Jurkat, Clone E6-1 (cell line): ENCODE results near the gene KRT6C.
"Not testable (repeated sequence)": the region's sequence is repeated elsewhere in the genome, so short reads cannot be mapped to it uniquely, and the experiment has no call there.

Source experiments
- DNase-seq: peaks from one replicate; pipeline ENCODE4 v3.0.0-alpha.2; 2011; ENCODE audit warnings: low read depth, low spot score
- H3K4me3 ChIP-seq: 2 replicates; pipeline ENCODE4 v1.5.1; 2011; ENCODE audit warnings: mild to moderate bottlenecking, low read length, control low read depth, moderate library complexity

KRT6C gene

GRCh38 chr12:52477651-52478050 is 4.0 kb upstream of the KRT6C start:
- no peak overlapping the region for H3K4me3 ChIP-seq
- no peak for DNase-seq

- no peak for DNase-seq
- H3K4me3 ChIP-seq: no peak overlapping the region
Measured at GRCh38 chr12:52474212-52474611, 607 bp upstream of the KRT6C start.

DNA sequence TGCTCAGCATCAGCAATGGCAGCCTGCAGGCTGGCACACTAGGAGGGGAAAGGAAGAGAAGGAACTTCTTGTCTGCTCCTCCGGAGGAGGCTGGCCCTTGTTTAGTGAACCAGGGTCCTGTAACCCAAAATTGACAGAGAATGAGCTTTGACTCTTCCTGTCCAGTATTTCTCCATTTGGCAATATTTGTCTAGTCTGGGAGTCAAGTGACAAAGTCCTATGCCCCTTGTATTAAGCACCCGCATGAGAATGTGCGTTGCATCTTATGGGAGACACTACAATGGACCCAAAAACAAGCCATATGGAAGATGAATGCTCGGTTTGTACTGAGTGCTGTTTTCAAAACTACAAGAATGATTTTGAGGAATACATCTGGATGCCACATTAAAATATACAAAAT is 3.8 kb downstream of the KRT6C start:
- no peak overlapping the region for H3K4me3 ChIP-seq
- DNase-seq: no peak

DNA sequence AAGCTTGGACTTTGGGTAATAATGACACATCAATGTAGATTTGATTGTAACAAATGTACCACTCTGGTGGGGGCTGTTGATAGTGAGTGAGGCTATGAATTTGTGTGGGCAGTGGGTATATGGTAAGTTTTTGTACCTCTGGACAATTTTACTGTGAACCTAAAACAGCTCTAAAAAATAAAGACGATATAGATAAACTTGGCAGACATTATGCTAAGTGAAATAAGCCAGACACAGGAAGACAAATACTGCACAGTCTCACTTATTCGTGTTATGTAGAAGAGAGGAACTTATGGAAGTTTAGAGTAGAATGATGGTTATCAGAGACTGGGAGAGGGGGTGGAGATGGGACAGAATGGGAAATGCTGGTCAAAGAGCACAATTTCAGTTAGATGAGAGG is 8.7 kb downstream of the KRT6C start:
- no peak overlapping the region for H3K4me3 ChIP-seq
- DNase-seq: no peak

DNA sequence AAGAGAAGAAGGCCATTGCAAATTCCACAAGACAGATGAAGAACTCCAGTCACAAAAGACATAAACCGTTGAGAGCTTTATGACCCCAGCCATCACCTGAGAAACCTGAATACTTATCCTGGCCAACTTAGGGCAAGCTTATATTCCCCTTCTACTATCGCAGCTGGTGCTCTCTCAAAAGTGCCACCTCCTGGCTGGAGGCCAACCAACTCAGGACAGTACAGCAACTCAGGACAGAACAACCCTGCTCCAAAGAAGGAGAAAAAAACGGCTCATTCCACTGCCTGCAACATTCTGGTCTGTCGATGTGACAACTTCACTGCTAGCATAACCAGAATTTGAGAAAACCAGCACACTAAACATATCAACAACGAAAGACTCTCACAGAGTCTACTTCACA is 11.9 kb downstream of the KRT6C start:
- H3K4me3 ChIP-seq: no peak overlapping the region
- DNase-seq: no peak

DNA sequence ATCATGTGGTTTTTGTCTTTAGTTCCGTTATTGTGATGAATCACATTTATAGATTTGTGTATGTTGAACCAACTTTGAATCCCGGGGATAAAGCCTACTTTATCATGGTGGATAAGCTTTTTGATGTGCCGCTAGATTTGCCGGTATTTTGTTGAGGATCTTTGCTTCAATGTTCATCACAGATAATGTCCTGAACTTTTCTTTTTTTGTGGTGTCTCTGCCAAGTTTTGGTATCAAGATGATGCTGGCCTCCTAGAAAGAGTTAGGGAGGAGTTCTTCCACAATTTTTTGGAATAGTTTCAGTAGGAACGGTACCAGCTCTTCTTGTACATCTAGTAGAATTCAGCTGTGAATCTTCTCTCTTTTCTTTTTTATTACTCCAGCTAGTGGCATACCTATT is 14.7 kb downstream of the KRT6C start:
- no peak overlapping the region for H3K4me3 ChIP-seq
- no peak for DNase-seq

GRCh38 chr12:52455821-52456220 is 17.8 kb downstream of the KRT6C start:
- no peak for DNase-seq
- H3K4me3 ChIP-seq: no peak overlapping the region

GRCh38 chr12:52454411-52455201 is 19.0 kb downstream of the KRT6C start:
- DNase-seq: no peak
- H3K4me3 ChIP-seq: no peak overlapping the region

DNA sequence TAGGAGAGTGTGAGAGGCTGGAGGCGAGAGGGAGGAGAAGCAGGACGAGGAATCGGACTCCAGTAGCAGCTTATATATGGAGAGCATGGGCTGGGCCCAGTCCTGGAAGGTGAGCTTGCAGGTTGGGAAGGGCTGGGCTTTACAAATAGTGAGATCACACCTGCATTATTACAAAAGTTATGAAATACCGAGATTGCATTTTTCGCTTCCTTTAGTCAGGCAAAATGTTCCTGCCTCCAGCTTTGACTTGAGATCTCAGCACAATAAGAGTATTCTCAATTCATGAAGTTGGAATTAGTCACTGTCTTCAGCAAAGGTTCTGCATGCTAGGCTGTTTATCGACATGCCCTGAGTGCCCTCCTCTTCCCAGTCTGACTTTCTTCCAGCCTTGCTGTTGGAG is 21.5 kb downstream of the KRT6C start, which contains the start of gene KRT6B:
Gene KRT6B, minus strand, starts transcription at position 46 of the 400 bp plus-strand sequence. CDS start 68 bp downstream, outside the sequence.
- DNase-seq: no peak
- H3K4me3 ChIP-seq: no peak within 1 kb of the TSS

GRCh38 chr12:52448228-52448627 is 25.4 kb downstream of the KRT6C start:
- no peak overlapping the region for H3K4me3 ChIP-seq
- DNase-seq: no peak

DNA sequence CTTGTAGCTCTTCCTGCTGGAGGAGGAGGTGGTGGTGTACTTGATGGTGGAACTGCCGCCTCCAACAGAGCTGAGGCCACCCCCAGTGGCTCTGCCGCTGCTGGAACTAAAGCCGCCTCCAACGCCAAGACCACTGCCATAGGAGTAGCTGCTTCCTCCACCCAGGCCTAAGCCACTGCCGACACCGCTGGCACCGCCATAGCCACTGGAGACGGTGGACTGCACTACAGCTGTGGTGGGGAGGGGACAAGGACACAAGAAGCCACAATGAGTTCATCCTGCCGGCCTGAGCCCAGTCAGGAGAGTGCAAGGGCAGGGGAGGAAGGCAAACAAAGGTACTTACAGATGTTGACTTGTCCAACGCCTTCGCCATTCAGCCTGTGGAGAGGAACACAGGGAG is 26.4 kb downstream of the KRT6C start:
- DNase-seq, H3K4me3 ChIP-seq: not testable (repeated sequence)

- H3K4me3 ChIP-seq: no peak overlapping the region
- no peak for DNase-seq
Measured at GRCh38 chr12:52446367-52447045, 27.1 kb downstream of the KRT6C start.

DNA sequence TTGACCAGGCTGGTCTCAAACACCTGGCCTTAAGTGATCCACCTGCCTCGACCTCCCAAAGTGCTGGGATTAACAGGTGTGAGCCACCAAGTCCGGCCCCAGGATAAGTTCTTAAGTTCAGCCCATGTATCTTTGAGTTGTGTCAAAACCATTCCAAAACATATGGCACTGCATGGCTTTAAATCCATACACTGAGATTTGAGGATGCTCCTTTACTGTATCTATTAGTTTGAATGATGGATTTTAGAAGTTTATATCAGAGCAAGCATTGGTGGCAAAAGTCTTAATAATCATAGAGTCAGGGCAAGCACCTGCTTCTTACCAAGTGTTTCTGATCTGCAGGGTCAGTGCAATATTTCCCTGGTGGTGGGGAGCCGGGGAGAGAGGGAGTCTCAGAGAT is 27.7 kb downstream of the KRT6C start:
- no peak overlapping the region for H3K4me3 ChIP-seq
- no peak for DNase-seq

GRCh38 chr12:52444647-52445595 is 28.7 kb downstream of the KRT6C start:
- no peak overlapping the region for H3K4me3 ChIP-seq
- no peak for DNase-seq

- no peak for DNase-seq
- no peak overlapping the region for H3K4me3 ChIP-seq
Measured at GRCh38 chr12:52443966-52444365, 29.6 kb downstream of the KRT6C start.

GRCh38 chr12:52442600-52443061 is 31.0 kb downstream of the KRT6C start:
- DNase-seq: no peak
- no peak overlapping the region for H3K4me3 ChIP-seq

DNA sequence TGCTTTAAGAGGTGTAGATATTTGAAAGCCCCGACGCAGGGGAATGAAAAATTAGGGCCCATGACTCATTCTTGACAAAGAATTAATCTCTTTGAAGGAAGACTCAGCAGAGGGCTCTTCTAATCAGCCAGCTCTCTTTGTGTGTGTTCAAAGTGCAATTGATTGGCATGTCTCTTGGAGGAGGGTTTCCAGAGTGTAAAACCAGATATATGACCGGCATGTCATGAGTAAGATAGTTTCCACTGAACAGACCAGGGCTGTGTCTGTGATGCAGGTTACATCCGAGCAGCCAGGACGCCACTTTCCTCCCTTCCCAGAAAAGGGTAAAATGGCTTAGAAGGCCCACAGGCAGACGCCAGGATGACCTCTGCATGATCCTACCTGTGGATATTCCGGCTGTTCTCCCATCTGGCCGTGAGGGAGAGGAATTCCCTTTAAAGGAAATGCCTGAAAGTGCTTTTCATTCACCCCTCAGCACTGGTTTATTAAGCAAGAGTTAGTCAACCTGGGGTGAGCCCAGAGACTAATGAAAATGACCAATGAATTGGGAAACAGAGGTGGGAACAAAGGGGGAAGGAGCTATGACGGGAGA is 32.2 kb downstream of the KRT6C start:
- H3K4me3 ChIP-seq: no peak overlapping the region
- DNase-seq: no peak

GRCh38 chr12:52440821-52441319 is 32.7 kb downstream of the KRT6C start:
- no peak for DNase-seq
- no peak overlapping the region for H3K4me3 ChIP-seq

DNA sequence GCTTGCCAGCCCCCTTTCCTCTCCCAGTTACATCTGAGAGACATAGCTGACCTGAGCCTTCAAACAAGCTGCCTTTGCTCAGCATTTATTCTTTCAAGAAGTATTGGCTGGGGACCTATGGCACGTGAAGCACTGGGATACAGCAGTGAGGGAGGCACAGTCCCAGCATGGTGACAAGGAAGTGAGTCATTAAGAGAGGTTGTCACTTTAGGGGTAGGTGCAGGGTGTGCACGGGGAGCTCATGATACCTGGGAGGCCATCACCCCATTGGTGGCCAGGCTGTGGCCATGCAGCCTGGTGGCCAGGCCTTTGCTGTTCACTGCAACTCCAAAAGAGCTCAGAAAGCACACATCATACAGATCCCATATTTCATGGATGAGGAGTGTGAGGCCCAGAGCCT is 33.8 kb downstream of the KRT6C start:
- H3K4me3 ChIP-seq: no peak overlapping the region
- DNase-seq: no peak
